ENCODE data around the gene COBLL1. TPM values are rescaled to one million over a fixed set of nuclear protein-coding genes. Genes with fewer than 3 reads are reported as not detected.

Gene COBLL1
- total RNA-seq, 1 donor from 2014 or later: 95.3 TPM

DNA sequence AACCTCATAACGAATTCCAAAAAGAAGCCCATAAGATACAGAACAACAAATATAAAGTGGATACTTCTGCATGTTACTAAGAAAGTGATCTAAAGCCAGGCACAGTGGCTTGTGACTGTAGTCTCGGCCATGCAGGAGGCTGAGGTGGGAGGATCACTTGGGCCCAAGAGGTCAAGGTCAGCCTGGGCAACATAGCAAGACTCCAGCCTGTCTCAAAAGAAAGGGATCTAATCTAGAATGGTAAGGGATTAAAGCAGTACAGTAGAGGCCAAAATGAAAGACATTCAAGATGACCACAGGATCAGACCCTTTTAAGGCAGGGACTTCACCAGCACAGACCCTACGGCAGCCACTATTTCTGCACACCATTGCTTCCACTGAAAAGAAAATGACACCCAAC, 3.8 kb downstream of the COBLL1 start:
- intact Hi-C loops (cut with DNase I): no loop called here
- no peak for DNase-seq

DNA sequence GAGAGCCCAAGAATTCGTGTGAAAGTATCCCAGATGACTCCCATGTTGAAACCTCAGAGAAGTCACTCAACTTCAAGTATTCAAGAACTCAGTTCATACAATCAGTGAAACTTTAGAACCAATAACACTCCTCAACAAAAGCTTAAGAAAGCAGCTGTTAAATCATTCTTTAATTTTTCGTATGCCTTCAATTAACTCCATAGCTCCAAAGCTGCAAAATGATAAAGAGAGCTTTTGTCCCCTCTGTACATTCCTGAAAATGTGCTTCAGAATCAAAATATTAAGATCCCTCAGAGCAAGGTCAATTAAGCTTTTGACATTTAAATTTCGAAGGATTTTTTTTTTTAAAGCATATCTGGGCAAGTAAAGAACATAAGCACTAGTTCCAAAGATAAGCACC, 4.7 kb downstream of the COBLL1 start:
- DNase-seq (no peak), ATAC-seq (no peak)
- Histone ChIP-seq H3K4me1 (peaks cover 19% of the 10 kb centered on the region), H3K27ac (no peak overlapping the region), H3K36me3 (no peaks in the 10 kb centered on the region), H3K9me3 (no peaks in the 10 kb centered on the region), H3K27me3 (no peaks in the 10 kb centered on the region), H3K4me3 (no peak overlapping the region)
- intact Hi-C loops (cut with DNase I): no loop called here
- TF ChIP-seq, protein P1, sequence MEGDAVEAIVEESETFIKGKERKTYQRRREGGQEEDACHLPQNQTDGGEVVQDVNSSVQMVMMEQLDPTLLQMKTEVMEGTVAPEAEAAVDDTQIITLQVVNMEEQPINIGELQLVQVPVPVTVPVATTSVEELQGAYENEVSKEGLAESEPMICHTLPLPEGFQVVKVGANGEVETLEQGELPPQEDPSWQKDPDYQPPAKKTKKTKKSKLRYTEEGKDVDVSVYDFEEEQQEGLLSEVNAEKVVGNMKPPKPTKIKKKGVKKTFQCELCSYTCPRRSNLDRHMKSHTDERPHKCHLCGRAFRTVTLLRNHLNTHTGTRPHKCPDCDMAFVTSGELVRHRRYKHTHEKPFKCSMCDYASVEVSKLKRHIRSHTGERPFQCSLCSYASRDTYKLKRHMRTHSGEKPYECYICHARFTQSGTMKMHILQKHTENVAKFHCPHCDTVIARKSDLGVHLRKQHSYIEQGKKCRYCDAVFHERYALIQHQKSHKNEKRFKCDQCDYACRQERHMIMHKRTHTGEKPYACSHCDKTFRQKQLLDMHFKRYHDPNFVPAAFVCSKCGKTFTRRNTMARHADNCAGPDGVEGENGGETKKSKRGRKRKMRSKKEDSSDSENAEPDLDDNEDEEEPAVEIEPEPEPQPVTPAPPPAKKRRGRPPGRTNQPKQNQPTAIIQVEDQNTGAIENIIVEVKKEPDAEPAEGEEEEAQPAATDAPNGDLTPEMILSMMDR (IDR thresholded peaks at IDR 0.05): no peak

More for the DNA sequence above, 3.8 kb downstream of the COBLL1 start:
- Histone ChIP-seq H3K27ac (no peak overlapping the region), H3K27me3 (no peaks in the 10 kb centered on the region), H3K9me3 (no peaks in the 10 kb centered on the region), H3K4me3 (no peak overlapping the region), H3K4me1 (peaks cover 19% of the 10 kb centered on the region), H3K36me3 (no peaks in the 10 kb centered on the region)
- TF ChIP-seq, protein P1 (IDR thresholded peaks at IDR 0.05): no peak
- no peak for ATAC-seq

DNA sequence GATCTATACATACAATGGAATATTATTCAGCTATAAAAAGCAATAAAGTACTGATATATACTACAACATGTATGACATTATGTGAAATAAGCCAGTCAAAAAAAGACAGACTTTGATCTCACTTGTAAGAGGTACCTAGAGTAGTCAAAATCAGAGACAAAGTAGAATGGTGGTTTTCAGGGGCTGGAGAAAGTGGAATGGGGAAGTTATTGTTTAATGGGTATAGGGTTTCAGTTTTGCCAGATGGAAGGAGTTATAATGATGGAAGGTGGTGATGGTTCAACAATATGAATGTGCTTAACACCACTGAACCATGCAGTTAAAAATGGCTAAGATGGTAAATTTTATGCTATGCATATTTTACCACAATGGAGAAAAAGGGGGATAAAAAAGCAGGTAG, 6.3 kb downstream of the COBLL1 start:
- Histone ChIP-seq H3K36me3 (no peaks in the 10 kb centered on the region), H3K27ac (no peak overlapping the region), H3K4me1 (peaks cover 19% of the 10 kb centered on the region), H3K4me3 (no peak overlapping the region), H3K27me3 (no peaks in the 10 kb centered on the region), H3K9me3 (no peaks in the 10 kb centered on the region)
- TF ChIP-seq, protein P1 (IDR thresholded peaks at IDR 0.05): no peak
- intact Hi-C loops (cut with DNase I): no loop called here
- no peak for ATAC-seq
- no peak for DNase-seq

DNA sequence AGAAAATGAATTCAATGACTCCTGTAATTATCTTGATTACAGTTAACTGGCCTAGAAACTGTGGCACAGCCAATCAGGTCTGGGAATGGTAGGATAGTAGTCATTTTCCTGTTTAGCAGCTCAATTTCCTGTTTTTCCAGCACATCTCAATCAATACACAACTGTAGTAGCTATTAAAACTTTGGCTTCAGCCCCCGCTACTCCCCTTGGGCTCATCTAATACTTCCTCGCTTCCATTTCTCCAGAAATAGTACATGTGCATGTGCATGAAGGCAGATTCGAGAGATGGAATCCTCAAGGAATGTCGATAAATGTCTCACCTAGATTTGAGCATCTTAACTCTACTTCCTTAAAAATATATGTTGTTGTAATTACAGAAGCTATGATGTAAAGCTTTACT, 9.7 kb downstream of the COBLL1 start:
- H3K27me3 ChIP-seq: no peaks in the 10 kb centered on the region
- peaks cover 20% of the 10 kb centered on the region for H3K4me1 ChIP-seq
- TF ChIP-seq, protein P1 (IDR thresholded peaks at IDR 0.05): no peak
- ATAC-seq (no peak), DNase-seq (no peak)
- no peak overlapping the region for H3K4me3 ChIP-seq
- intact Hi-C loops (cut with DNase I): no loop called here
- no peak overlapping the region for H3K27ac ChIP-seq
- no peaks in the 10 kb centered on the region for H3K36me3 ChIP-seq
- no peaks in the 10 kb centered on the region for H3K9me3 ChIP-seq

DNA sequence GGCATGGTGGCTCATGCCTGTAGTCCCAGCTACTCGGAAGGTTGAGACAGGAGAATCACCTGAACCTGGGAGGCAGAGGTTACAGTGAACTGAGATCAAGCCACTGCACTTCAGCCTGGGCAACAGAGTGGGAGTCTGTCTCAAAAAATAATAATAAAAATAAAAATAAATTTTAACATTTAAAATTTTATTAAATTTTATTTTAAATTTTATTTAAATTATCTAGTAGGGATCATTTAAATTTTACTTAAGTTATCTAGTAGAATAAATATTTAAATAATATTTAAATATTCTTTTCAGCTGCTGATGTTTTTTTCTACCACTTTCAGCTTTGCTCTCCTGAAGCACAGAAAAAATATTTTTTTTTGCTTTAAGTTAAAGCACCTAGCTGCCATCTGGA, 10.4 kb downstream of the COBLL1 start:
- ATAC-seq (no peak), DNase-seq (no peak)
- no peak overlapping the region for H3K4me3 ChIP-seq
- intact Hi-C loops (cut with DNase I): no loop called here
- no peaks in the 10 kb centered on the region for H3K36me3 ChIP-seq
- H3K9me3 ChIP-seq: no peaks in the 10 kb centered on the region
- TF ChIP-seq, protein P1 (IDR thresholded peaks at IDR 0.05): no peak
- H3K4me1 ChIP-seq: peaks cover 21% of the 10 kb centered on the region
- no peak overlapping the region for H3K27ac ChIP-seq
- no peaks in the 10 kb centered on the region for H3K27me3 ChIP-seq

Measured in upper lobe of right lung (tissue), 1 donor.